Heart left ventricle (tissue), 13 donors: Measurements from ENCODE around the gene CTNND2.

Experiments used
- CTCF ChIP-seq, 12 donors: fragments of 200-600 bp; sonication (generic) in 4 of 12; IDR thresholded peaks; one replicate each; pipeline versions ENCODE4 v1.5.0 to v1.8.0; 2018 to 2022; ENCODE audit warnings: antibody characterized with exemption in 12 of 12, mild to moderate bottlenecking in 5 of 12
- POLR2A ChIP-seq, 2 donors: fragments of 450-650 bp; IDR thresholded peaks; one replicate each; pipeline ENCODE4 v1.6.1; 2017; ENCODE audit warnings: antibody characterized with exemption in 2 of 2, mild to moderate bottlenecking in 2 of 2, moderate library complexity in 2 of 2
- donor health status: ischemic (EF 13 %, LVEDD 7.1; RV severe dilation, severe dysfunction).
- donor health status: DM: no; HTN: yes; CAD: no.
- donor health status: DM: no; HTN: no; CAD: no.
- donor health status: ischemic (EF 25% LVEDD 6.9; RV normal size, moderate dysfunction).
- donor health status: ischemic (EF 25% LVEDD 5.7; RV mildly dilated, moderate dysfunction).
- donor health status: ischemic (EF 35%, LVEDD 5.7; RV mildly dilated, moderate dysfunction).
- donor health status: nonischemic (EF 11% LVEDD 7.7; RV severe dilation, severe dysfunction).
- donor health status: DM: yes; HTN: yes; CAD: no.
- donor health status: PGD.
- donor health status: ischemic (EF 29% LVEDD 5.4; RV normal size, mild dysfunction).
- donor health status: nonischemic (EF 23%, LVEDD 6.1; RV moderate dilation, normal function).

- TF ChIP-seq CTCF (IDR thresholded peaks at IDR 0.05), result no peak
- no peak for TF ChIP-seq POLR2A (IDR thresholded peaks at IDR 0.05)
Observed at GRCh38 chr5:10987276-10987924, 916.8 kb downstream of the CTNND2 start.
